ENCODE results near the gene SMAD3. TPM values are rescaled to one million over a fixed set of nuclear protein-coding genes. Genes with fewer than 3 reads are reported as not detected.

Gene SMAD3
- total and polyA plus RNA-seq, 8 donors: 30.9 to 53.6 (median 50.4) TPM

DNA sequence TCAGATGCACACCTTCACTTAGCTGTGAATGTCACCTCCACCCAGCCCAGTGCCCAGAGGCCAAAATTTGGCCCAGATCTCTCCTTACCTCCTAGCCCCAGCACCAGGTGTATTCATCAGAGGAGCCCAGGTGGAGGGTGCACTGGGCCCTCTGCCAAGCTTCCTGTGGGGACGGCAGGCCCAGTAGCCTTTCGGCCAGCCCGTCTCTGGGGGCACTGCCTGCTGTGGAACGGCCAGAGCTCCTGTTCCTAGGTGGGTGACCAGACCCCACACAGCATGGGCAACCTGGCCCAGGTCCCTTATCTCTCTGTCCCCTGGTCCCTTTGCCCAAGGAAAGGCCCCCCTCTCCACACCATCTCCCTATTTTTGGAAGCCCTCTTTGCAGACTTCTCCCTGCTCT, 121.3 kb downstream of the SMAD3 start:
- intact Hi-C loops (cut with DNase I): no loop called here

GRCh38 chr15:67187351-67187854, 122.0 kb downstream of the SMAD3 start:
- peaks cover 7 to 14% of the 10 kb centered on the region in 2 donors for H3K4me1 ChIP-seq
- no peaks in the 10 kb centered on the region for H3K9me3 ChIP-seq
- ATAC-seq (no peak), DNase-seq (no peak)
- TF ChIP-seq, protein P1, sequence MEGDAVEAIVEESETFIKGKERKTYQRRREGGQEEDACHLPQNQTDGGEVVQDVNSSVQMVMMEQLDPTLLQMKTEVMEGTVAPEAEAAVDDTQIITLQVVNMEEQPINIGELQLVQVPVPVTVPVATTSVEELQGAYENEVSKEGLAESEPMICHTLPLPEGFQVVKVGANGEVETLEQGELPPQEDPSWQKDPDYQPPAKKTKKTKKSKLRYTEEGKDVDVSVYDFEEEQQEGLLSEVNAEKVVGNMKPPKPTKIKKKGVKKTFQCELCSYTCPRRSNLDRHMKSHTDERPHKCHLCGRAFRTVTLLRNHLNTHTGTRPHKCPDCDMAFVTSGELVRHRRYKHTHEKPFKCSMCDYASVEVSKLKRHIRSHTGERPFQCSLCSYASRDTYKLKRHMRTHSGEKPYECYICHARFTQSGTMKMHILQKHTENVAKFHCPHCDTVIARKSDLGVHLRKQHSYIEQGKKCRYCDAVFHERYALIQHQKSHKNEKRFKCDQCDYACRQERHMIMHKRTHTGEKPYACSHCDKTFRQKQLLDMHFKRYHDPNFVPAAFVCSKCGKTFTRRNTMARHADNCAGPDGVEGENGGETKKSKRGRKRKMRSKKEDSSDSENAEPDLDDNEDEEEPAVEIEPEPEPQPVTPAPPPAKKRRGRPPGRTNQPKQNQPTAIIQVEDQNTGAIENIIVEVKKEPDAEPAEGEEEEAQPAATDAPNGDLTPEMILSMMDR (IDR thresholded peaks at IDR 0.05): no peak
- intact Hi-C loops (cut with DNase I): no loop called here
- peaks cover 0 to 74% of the 10 kb centered on the region in 2 donors for H3K36me3 ChIP-seq
- H3K27ac ChIP-seq: no peak overlapping the region
- no peak overlapping the region for H3K4me3 ChIP-seq
- H3K27me3 ChIP-seq: no peaks in the 10 kb centered on the region

More for the DNA sequence above, 121.3 kb downstream of the SMAD3 start:
- Histone ChIP-seq H3K4me3 (no peak overlapping the region), H3K27ac (no peak overlapping the region), H3K27me3 (no peaks in the 10 kb centered on the region), H3K36me3 (peaks cover 0 to 70% of the 10 kb centered on the region in 2 donors), H3K4me1 (peaks cover 7 to 14% of the 10 kb centered on the region in 2 donors), H3K9me3 (no peaks in the 10 kb centered on the region)
- TF ChIP-seq, protein P1 (IDR thresholded peaks at IDR 0.05): no peak
- no peak for ATAC-seq
- no peak for DNase-seq

DNA sequence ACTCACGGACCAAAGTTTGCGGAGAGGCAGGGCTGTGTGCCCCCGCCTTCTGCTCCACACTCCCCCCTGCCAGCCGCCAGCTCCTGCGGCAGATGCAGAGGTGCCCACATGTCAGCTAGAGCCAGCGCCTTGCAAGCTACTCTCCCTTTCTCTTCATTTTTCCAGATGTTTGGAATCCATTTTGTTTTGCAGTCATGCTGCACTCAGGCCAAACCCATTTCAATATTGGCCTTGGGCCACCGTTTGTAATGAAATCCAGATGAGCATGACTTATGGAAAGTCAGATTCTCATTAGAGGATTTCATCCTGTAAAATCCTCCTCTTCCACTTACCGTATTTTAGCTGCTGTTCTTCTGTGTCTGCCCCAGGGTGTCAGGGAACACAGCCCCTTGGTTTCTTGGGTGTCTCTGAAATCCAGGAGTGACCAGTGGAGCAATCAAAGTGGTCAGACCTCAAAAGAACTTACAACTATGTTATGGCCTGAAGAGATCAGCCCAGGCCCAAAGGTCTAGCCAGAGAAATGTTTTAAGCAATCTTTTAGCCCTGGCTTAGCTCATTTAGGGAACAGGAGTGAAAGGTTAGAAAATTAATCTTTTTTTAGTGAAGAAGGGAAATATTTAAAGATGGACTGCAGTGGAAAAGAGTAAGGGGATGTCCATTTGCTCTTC, 123.3 kb downstream of the SMAD3 start:
- peak in 2 of 4 donors; percentile 87 to 88 for DNase-seq
- ATAC-seq: peak; percentile 25
- intact Hi-C loops (cut with DNase I): no loop called here
- H3K9me3 ChIP-seq: no peaks in the 10 kb centered on the region
- TF ChIP-seq, protein P1 (IDR thresholded peaks at IDR 0.05): no peak
- H3K4me1 ChIP-seq: peaks cover 7 to 14% of the 10 kb centered on the region in 2 donors
- H3K4me3 ChIP-seq: no peak overlapping the region
- H3K36me3 ChIP-seq: peaks cover 0 to 81% of the 10 kb centered on the region in 2 donors
- peak overlapping the region; percentile 3 to 82 for H3K27ac ChIP-seq
- no peaks in the 10 kb centered on the region for H3K27me3 ChIP-seq

DNA sequence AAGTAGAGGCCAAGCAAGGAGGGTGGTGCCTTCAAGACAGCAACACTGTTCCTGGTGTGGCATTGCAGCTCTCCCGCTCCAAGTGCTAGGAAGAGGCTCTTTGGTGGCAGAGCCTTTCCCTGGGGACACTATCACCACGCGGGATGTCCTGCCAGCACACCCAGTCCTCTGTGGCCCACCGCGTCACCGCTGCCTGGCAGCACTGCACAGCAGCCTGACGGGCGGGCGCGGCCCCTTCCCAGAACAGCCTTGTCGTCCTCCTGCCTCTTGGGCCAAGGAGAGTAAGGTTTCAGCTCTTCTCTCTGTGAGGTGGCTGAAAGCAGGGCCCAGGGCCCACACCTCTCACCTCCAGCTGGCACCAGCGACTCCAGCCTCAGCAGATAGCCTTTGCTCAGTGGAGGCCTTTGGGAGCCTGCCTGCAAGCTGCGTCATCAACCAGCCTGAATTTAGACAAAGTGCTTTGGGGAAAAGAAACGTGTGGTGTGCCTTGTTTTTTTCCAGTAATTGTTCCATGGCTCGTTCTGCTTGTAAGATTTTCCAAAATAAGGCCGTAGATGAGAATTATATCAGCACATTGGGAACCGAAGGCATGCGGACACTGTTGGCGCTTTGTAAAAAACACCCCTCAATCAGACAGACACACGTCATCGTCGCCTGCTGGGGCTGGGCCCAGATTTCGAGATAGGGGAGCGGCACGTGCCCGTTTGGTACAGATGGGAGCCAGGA, 124.1 kb downstream of the SMAD3 start:
- ATAC-seq: peak; percentile 21
- Histone ChIP-seq H3K36me3 (peaks cover 0 to 85% of the 10 kb centered on the region in 2 donors), H3K27me3 (no peaks in the 10 kb centered on the region), H3K4me3 (no peak overlapping the region), H3K27ac (peak overlapping the region; percentile 3 to 82), H3K9me3 (no peaks in the 10 kb centered on the region), H3K4me1 (peaks cover 7 to 14% of the 10 kb centered on the region in 2 donors)
- intact Hi-C loops (cut with DNase I): no loop called here
- DNase-seq: peak in 2 of 4 donors; percentile 49 to 72
- TF ChIP-seq, protein P1 (IDR thresholded peaks at IDR 0.05): no peak

GRCh38 chr15:67190326-67190725, 124.9 kb downstream of the SMAD3 start:
- TF ChIP-seq, protein P1 (IDR thresholded peaks at IDR 0.05): no peak
- H3K36me3 ChIP-seq: peaks cover 0 to 85% of the 10 kb centered on the region in 2 donors

More at GRCh38 chr15:67190326-67190725, 124.9 kb downstream of the SMAD3 start:
- no peak for ATAC-seq
- intact Hi-C loops (cut with DNase I): no loop called here
- Histone ChIP-seq H3K9me3 (no peaks in the 10 kb centered on the region), H3K27me3 (no peaks in the 10 kb centered on the region), H3K27ac (no peak overlapping the region), H3K4me1 (peaks cover 7 to 14% of the 10 kb centered on the region in 2 donors), H3K4me3 (no peak overlapping the region)
- DNase-seq: no peak

Data from left lung (tissue), 10 donors.